HG03039 (cell line): ENCODE results near the gene GRID2IP.
"Not testable (repeated sequence)": the region's sequence is repeated elsewhere in the genome, so short reads cannot be mapped to it uniquely, and the experiment has no call there.

Source experiments
- ATAC-seq: cut with Tn5 transposase; IDR thresholded peaks from one replicate; pipeline ENCODE4 v1.9.1; 2021; ENCODE audit warnings: mild to moderate bottlenecking, moderate library complexity; ENCODE audit not compliant: unreplicated experiment

Gene GRID2IP

DNA sequence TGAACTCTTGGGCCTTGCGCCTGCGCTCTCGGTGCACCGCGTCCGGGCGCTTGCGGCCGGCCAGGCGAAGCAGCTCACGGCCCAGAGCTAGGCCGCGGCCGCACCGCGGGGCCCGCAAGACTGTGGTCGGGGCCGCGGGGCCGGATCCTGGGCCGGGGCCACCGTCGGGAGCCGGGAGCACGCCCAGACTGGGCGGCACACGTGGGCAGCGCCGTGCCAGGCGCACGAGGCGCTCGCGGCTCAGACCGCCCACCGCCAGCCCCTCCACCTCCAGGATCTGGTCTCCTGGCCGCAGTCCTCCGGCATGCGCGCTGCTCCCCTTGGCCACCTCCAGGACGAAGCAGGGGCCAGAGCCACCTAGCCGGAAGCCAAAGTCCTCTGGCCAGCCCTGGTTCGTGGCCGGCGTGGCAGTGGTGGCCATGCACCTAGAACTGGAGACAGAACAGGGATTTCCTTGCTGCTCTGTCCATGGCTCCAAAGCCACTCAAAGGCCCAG is at the start of gene GRID2IP:
Gene GRID2IP (minus strand): TSS at position 446 of the 496 bp plus-strand sequence. CDS start 25 bp downstream, at position 421.
- no peak for ATAC-seq

DNA sequence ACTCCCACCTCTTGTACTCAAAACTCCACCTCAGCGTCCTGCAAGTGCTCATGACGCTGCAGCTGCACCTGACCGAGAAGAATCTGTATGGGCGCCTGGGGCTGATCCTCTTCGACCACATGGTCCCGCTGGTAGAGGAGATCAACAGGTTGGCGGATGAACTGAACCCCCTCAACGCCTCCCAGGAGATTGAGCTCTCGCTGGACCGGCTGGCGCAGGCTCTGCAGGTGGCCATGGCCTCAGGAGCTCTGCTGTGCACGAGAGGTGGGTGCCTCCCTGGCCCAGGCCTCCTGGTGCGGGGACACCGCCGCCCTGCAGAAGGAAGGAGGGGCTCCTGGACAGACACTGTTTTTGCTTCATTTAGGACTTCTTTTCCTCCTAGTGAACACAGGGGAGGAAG is 48.8 kb upstream of the GRID2IP start:
- ATAC-seq = no peak

DNA sequence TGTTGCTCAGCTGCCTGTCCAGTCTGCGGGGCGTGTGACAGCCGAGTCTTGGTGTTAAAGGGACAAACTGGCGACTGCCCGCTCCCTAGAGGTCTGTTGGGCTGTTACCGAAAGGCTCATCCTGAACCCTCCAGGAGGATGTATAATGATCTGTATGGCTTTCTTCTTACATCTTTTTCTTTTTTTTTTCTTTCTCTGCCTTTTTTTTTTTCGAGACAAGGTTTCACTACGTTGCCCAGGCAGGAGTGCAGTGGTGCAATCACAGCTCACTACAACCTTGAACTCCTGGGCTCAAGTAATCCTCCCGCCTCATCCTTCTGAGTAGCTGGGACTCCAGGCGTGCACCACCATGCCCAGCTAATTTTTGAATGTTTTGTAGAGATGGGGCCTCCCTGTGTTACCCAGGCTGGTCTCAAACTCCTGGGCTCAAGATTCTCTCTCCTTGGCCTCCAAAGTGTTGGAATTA is 39.4 kb upstream of the GRID2IP start:
- no peak for ATAC-seq

DNA sequence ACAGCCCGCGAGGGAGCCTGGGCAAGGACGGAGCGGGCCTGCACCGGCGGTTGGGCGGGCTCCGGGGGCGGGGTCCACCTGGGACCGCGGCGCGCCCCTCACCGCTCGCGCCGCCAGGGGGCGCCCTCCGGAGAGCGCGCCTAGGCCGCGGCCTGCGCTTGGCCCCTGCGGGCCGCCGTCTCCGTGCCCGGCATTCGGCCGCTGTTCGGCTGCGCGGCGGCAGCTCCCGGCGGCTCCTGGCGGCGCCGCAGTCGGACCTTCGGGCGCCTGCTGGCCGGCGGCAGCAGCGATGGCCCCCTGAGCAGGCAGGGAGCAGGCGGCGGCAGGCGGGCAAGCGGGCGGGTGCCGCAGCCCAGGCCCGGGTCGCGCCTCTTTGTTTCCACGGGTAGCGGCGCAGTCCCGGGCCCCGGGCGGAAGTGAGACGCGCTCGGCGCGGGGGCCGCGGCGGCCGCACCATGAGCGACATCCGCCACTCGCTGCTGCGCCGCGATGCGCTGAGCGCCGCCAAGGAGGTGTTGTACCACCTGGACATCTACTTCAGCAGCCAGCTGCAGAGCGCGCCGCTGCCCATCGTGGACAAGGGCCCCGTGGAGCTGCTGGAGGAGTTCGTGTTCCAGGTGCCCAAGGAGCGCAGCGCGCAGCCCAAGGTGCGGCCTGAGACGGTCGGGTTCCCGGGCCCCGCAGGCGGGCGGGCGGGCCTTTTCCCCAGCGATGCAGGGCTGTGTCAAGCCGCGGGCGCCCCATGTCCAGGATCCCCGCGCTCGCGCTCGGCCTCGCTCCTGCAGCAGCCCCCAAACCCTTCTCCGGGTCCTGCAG is 38.8 kb upstream of the GRID2IP start, which contains the start of gene INTS15:
Gene INTS15 (plus strand): TSS at position 193 of the 816 bp plus-strand sequence. CDS start 263 bp downstream, at position 456.
- peak; percentile 83 for ATAC-seq

DNA sequence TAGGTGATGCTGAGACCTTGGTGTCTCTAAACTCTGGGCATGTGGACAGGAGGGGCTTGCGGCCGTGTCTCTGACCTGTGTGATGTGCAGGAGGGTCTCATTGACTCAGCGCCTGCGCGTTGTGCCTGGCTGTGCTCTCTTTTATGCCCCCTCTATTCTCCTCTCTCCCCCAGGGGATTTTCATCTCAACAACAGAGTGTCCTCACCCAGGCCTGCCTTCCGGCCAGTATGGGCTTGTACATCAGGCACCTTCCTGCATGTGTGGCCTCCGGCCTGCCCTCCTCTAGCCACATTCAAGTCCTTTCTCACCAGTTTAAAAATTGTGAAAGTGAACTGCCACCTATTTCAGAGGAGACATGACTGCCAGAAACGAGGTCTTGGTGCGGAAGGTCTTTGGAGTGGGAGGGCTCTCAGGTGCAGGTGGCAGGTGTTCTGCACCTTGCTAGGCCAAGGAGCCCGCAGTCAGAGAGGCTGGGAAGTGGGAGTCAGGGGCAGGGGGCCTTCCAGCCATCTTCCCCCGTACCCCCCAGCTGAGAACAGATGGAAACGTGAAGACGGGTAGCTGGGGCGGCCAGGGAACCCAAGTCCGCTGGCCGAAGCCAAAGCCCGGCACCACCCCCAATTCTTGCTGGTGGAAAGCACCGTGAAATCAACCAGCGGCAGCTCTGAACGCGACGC is 38.0 kb upstream of the GRID2IP start:
- ATAC-seq = no peak

DNA sequence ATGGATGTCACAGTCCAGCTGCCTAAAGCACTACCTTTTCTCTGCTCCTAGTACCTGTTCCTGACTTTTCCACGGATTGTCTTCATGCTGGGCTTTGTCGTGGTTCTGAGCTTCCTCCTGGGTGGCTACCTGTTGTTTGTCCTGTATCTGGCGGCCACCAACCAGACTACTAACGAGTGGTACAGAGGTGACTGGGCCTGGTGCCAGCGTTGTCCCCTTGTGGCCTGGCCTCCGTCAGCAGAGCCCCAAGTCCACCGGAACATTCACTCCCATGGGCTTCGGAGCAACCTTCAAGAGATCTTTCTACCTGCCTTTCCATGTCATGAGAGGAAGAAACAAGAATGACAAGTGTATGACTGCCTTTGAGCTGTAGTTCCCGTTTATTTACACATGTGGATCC is 37.3 kb upstream of the GRID2IP start:
- ATAC-seq = no peak

DNA sequence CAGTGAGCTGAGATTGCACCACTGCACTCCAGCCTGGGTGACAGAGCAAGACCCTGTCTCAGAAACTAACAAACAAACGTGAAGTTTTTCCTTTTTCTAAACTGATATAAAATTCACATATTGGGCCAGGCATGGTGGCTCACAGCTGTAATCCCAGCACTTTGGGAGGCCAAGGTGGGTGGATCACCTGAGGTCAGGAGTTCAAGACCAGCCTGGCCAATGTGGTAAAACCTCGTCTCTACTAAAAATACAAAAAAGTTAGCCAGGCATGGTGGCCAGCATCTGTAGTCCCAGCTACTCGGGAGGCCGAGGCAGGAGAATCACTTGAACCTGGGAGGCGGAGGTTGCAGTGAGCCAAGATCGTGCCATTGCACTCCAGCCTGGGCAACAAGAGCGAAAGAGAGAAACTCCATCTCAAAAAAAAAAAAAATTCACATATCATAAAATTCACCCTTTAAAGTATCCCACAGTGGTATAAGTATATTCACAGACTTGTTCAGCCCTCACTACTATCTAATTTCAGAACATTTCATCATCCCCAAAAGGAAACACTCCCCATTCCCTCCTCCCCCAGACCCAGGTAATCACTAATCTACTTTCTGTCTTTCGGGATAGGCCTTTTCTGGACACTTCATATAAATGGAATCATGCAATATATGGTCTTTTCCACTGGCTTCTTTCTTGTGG is 34.6 kb upstream of the GRID2IP start:
- ATAC-seq = not testable (repeated sequence)

DNA sequence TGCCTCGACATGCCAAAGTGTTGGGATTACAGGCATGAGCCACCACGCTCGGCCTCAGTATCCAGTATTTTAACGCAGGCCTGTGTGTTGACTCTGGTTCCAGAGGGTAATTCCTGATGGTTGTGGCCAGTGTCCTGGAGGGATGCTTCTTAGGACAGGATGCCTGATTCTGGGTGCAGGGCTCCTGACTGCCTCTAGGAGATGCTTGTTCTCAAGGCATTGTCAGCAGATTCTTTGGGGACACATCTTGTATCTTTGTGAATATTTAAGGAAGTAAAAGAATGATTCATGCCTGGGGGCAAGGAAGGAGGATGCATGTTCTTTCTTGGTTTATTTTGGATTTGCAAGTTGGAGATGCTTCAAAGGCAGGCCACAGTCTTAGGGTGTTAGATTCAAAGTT is 28.2 kb upstream of the GRID2IP start:
- ATAC-seq = no peak

DNA sequence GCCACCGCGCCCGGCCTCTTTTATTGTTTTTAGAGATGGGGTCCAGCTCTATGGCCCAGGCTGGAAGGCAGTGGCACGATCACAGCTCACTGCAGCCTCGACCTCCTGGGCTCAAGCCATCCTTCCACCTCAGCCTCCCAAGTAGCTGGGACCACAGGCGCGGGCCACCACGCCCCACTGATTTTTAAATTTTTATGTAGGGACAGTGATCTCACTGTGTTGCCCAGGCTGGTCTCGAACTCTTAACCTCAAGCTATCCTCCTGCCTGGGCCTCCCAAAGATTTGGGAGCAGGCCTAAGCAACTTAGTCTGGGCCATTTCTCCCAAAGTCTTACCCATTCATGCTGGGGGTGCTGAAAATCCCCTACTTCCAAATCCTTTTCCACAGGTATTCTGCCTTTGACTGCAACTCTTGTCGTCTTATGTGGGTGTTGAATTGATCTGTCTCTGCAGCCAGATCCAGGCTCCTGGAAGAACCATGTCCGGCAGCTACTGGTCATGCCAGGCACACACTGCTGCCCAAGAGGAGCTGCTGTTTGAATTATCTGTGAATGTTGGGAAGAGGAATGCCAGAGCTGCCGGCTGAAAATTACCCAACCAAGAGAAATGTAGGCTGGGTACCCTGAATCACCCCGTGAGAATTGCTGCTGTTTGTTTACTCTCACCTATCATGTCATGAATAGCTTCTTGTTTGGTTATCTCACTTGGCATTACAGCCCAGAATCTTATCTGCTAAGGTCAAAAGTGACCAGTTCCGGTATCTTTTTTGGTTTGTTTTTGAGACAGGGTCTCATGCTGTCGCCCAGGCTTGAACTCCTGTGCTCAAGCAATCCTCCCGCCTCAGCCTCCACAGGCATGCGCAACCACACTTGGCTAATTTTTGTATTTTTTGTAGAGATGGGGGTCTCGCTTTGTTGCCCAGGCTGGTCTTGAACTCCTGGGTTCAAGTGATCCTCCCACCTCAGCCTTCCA is 27.1 kb upstream of the GRID2IP start:
- ATAC-seq = no peak

DNA sequence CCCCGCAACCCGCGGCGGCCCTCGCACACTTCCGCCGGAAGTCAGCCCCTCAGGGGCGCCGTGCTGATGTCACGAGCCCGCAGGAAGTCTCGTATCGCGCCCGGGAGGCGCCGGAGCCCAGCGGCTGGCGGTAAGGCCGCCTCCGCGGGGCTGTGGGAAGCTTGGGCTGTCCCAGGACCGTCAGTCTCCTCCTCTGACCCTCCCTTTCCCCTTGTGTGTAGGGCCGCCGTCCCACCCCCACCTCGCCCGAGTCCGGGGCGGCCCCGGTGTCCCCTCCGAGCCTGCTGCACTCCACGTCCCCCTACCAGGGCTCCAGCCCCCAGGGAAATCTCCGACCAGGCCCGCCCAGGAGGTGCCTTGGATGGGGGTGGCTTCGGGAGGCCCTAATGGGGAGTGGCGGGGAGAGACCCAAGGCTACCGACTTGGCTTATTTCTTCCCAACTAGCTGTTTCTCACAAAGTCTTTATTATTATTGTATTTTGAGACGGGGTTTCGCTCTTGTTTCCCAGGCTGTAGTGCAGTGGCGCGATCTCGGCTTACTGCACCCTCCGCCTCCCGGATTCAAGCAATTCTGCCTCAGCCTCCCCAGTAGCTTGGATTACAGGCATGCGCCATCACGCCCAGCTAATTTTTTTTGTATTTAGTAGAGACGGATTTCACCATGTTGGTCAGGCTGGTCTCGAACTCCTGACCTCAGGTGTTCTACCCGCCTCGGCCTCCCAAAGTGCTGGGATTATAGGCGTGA is 26.3 kb upstream of the GRID2IP start, which contains the start of gene ZDHHC4:
Gene ZDHHC4 (plus strand): TSS at position 86 of the 745 bp plus-strand sequence. CDS start 3,108 bp downstream, outside the sequence.
- ATAC-seq = peak; percentile 94

DNA sequence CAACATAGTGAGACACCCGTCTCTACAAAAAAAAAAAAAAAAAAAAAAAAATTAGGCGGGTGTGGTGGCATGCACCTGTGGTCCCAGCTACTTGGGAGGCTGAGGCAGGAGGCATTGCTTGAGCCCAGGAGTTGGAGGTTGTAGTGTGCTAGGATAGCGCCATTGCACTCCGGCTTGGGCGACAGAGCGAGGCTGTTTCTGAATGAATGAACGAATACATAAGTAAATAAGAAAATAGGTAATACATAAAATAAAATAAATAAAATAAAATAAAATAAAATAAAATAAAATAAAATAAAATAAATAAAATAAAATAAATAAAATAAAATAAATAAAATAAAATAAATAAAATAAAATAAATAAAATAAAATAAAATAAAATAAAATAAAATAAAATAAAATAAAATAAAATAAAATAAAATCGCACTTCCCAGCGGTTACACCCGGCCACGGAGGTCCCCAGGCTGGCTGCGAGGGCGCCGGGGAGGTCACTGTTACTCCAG is 25.7 kb upstream of the GRID2IP start:
- ATAC-seq = not testable (repeated sequence)

DNA sequence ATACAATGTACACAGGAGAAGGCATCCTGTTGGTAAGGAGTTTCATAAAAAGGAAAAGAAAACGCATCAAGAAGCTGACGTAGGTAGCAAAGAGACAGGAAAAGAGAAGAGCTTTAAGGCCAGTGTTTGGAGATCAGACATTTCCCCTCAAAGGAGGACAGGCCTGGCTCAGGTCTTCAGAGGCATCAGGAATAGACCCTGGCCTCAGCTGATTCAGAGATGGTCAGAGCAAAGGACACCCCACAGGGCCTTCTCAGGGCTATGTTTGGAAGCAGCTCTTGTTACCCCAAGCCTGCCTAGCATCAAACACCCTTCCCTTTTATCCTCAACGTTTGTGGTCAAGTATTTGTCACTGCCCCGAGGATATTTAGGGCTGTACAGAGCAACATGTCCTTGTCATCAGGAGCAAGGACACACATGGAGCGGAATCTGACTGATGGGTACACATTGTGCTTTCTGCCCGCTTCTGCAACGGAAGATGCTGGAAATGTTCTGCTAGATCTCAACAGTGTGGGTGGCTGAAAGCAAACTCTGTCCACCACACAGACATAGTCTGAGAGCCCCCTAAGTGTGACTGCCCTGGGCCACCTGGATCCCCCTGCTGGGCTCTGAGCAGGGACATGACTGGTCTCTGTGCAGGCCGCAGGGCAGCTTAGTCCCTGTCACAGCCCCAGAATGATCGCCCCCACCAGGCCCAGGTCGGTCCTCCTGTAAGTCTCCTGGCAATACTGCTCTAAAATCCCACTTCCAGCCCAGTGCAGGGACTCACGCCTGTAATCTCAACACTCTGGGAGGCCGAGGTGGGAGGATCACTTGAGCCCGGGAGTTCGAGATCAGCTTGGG is 25.0 kb upstream of the GRID2IP start:
- ATAC-seq = no peak

DNA sequence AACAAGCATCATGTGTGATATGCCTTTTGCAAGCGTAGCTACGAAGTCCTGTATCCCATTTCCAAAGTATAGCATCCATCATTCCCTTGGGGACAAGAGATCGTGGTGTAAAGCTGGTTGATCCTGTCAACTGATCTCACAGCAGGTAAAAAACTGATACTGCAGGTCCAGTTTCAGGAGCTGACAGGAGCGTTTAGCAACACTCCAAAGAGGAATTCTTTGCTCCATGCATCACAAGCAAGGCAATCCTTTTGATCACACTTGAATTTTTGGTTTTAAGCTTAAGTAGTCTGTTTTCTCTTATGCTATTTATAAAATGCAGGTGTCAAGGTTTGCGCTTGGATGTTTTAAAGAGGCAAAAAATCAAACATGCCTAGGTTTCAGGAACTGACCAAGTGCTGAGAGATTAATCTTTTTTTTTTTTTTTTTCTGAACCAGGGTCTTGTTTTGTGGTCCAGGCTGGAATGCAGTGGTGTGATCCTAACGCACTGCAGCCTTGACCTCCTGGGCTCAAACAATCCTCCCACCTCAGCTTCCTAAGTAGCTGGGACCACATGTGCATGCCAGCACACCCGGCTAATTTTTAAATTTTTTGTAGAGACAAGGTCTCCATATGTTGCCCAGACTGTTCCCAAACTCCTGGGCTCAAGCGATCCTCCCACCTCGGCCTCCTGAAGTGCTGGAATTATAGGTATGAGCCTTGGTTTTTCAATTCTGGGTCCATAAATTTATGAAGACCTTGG is 24.2 kb upstream of the GRID2IP start:
- ATAC-seq = no peak

DNA sequence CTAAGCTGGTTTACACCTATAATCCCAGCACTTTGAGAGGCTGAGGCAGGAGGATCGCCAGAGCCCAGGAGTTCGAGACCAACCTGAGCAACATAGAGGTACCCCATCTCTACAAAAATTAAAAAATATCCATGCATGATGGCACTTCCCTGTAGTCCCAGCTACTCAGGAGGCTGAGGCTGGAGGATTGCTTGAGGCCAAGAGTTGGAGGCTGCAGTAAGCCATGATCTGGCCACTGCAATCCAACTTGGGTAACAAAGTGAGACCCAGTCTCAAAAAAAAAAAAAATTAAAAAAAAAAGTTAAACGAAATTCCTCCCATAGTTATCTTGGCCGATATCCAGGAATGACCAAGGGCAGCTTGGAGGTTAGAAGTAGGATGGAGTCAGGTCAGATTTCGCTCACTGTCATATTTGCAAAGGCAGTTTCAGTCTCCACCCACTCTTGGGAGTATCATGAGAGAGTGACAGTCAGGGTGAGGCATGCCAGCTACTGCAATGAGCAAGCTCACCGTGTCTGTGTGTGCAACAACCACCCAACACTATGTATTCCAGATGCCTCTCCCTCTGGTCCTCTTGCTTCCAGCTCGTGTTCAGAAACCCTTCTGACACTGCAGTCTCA is 20.0 kb upstream of the GRID2IP start:
- ATAC-seq = peak; percentile 56

DNA sequence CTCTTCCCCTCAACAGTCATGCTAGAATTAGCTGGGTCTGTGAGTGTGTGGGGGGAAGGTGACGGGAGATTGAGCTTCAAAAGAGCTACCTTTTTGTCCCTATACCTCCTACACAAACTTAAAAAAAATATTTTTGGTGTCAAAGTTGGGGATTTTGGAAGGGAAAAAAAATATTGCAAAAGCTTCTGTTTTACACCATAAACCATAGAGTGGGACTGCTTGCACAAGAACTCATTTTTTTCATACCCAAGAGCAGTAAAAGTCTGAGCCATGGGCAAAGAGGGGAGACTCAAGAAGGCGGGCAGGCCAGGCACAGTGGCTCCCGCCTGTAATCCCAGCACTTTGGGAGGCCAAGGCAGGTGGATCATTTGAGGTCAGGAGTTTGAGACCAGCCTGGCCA is 16.6 kb upstream of the GRID2IP start:
- no peak for ATAC-seq

DNA sequence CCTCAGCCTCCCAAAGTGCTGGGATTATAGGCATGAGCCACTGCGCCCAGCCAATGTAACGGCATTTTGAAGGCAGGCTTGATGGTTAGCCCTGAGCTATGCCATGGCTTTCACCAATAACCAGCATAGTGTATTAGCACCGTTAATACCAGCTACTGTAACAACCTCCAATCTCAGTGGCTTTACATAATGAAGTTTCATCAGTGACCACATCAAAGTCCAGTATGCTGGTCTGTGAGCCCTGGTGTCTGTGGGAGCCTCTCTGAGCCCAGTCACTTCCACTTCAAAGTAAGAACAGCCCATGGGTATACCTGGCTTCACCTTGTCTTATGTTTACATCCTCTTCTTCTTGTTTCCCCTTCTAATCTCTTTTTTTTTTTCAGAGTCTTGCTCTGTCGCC is 14.4 kb upstream of the GRID2IP start:
- no peak for ATAC-seq
